Measurements from ENCODE around the gene GSTK1.

DNA sequence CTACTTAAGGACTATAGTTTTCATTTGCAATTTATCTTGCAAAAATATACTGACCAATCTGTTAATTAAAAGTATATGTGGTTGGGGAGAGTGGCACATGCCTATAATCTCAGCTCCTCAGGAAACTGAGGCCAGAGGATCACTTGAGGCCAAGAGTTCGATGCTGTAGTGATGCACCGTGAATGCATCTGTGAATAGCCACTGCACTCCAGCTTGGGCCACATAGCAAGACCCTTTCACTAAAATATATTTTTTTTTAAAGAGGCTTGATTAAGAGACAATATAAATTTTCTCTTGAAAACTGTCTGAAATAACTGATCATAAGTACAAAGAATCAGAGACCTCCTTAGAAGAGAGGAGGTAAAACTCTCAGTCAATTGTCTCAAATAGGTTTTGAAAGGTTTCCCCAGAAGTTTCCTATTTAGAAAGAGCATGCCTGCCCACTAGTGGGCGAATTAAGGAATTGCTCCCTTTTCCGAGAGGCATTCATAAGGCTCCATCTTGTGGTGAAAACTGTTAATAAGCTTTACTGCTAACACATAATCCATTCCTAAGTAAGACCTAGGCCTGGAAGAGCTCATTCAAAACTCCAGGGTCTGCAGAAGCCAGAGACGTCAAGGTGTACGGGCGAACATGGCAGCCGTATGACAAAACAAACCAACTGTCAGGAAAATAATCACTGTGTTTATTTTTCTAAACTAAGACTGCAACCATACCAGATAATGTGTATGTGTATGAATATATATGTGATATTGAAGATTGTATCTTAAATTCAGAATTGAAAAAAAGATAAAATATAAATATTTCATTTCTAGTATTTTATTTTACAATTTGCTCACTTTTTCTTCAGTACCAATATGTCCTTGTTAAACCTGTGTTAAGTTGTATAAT is 48.2 kb upstream of the GSTK1 start:
- no peak for TF ChIP-seq POLR2A (IDR thresholded peaks at IDR 0.05)
- TF ChIP-seq, protein P1, sequence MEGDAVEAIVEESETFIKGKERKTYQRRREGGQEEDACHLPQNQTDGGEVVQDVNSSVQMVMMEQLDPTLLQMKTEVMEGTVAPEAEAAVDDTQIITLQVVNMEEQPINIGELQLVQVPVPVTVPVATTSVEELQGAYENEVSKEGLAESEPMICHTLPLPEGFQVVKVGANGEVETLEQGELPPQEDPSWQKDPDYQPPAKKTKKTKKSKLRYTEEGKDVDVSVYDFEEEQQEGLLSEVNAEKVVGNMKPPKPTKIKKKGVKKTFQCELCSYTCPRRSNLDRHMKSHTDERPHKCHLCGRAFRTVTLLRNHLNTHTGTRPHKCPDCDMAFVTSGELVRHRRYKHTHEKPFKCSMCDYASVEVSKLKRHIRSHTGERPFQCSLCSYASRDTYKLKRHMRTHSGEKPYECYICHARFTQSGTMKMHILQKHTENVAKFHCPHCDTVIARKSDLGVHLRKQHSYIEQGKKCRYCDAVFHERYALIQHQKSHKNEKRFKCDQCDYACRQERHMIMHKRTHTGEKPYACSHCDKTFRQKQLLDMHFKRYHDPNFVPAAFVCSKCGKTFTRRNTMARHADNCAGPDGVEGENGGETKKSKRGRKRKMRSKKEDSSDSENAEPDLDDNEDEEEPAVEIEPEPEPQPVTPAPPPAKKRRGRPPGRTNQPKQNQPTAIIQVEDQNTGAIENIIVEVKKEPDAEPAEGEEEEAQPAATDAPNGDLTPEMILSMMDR (IDR thresholded peaks at IDR 0.05), result peak; percentile 98 to 100 (median 99)

Measured in testis (tissue), 2 donors.